HepG2 (cell line): ENCODE measurements around the gene CNTN4. TPM values are rescaled to one million over a fixed set of nuclear protein-coding genes. Genes with fewer than 3 reads are reported as not detected.

ENCODE experiments used
- ATAC-seq: fragments of 200-7000 bp; cut with Tn5 transposase; 3 replicates; pipeline ENCODE4 v1.9.1; 2020; ENCODE audit warnings: mild to moderate bottlenecking, moderate library complexity
- BruUV-seq: library from RNA; stranded (reverse); fragments of 400-500 nt; replicated peaks from 2 replicates; lab custom pipeline; 2021; lab: Mats Ljungman, UMichigan
- CTCF ChIA-PET: fragments of 300-600 bp; formaldehyde crosslinking; extraction: SDS; loops from one replicate; lab custom pipeline; 2021; ENCODE audit warnings: low total read pairs, inconsistent platforms, low intra/inter-chr PET ratio; lab: Yijun Ruan, JAX
- POLR2A ChIA-PET: fragments of 350-600 bp; sonication (Branson Sonifier 250); formaldehyde crosslinking; loops from one replicate; lab custom pipeline; 2020; ENCODE audit warnings: antibody characterized with exemption, inconsistent platforms; lab: Yijun Ruan, JAX
- DNase-seq: peaks from one replicate; pipeline ENCODE4 v3.0.0-alpha.2; 2015; ENCODE audit warnings: low spot score
- FAIRE-seq: peaks from 3 replicates; lab custom pipeline; 2011; peaks lifted over from hg19 to GRCh38; lab: Jason Lieb, UNC
- H2AFZ ChIP-seq: one replicate; pipeline ENCODE4 v1.6.1; 2011; ENCODE audit warnings: low read length, inconsistent platforms
- H3K27ac ChIP-seq: fragments of 300-600 bp; 3 replicates; pipeline ENCODE4 v1.8.0; 2011; ENCODE audit warnings: mixed run types, mild to moderate bottlenecking, mixed read lengths, low read length, inconsistent platforms; ENCODE audit not compliant: insufficient read depth; ENCODE audit errors: extremely low read length
- H3K27me3 ChIP-seq, 2 experiments: fragments of 200-600 bp in 1 of 2; 2 replicates in 1 of 2; 3 replicates in 1 of 2; pipeline versions ENCODE4 v1.6.0 to v1.8.0; 2011; ENCODE audit warnings: low read length in 2 of 2, mild to moderate bottlenecking in 2 of 2, moderate library complexity in 2 of 2, inconsistent platforms in 1 of 2; ENCODE audit not compliant: insufficient read depth in 2 of 2, control insufficient read depth in 1 of 2
- H3K36me3 ChIP-seq, 2 experiments: fragments of 200-600 bp in 1 of 2; replicated peaks in 1 of 2; 2 replicates in 1 of 2; 3 replicates in 1 of 2; pipeline versions ENCODE4 v1.5.1 to v1.8.0; 2011; ENCODE audit warnings: low read length in 2 of 2, inconsistent platforms in 1 of 2; ENCODE audit not compliant: insufficient read depth in 2 of 2, control insufficient read depth in 1 of 2
- H3K4me1 ChIP-seq: 2 replicates; pipeline ENCODE4 v1.5.1; 2012; ENCODE audit warnings: low read length, inconsistent platforms; ENCODE audit not compliant: insufficient read depth
- H3K4me2 ChIP-seq: 2 replicates; pipeline ENCODE4 v1.6.0; 2011; ENCODE audit warnings: low read depth, low read length, inconsistent platforms
- H3K4me3 ChIP-seq, 3 experiments: fragments of 200-600 bp in 1 of 3; sonication (generic), shearing (Covaris generic) in 1 of 3; replicated peaks in 1 of 3; 2 replicates each; pipeline ENCODE4 v1.5.1; 2011 to 2016; ENCODE audit warnings: low read length in 3 of 3, inconsistent platforms in 2 of 3, low read depth in 2 of 3, mild to moderate bottlenecking in 2 of 3, control low read depth in 1 of 3, mixed read lengths in 1 of 3; ENCODE audit not compliant: insufficient read depth in 1 of 3
- H3K79me2 ChIP-seq: one replicate; pipeline ENCODE4 v1.6.1; 2011; ENCODE audit warnings: low read length, inconsistent platforms; ENCODE audit not compliant: insufficient read depth
- H3K9ac ChIP-seq: 2 replicates; pipeline ENCODE4 v1.6.0; 2011; ENCODE audit warnings: mild to moderate bottlenecking, low read depth, low read length, inconsistent platforms; ENCODE audit not compliant: insufficient read depth
- H3K9me3 ChIP-seq: 2 replicates; pipeline ENCODE4 v1.5.1; 2012; ENCODE audit warnings: mild to moderate bottlenecking, low read length
- H4K20me1 ChIP-seq: 2 replicates; pipeline ENCODE4 v1.6.0; 2011; ENCODE audit warnings: inconsistent platforms, mild to moderate bottlenecking, low read length, moderate library complexity; ENCODE audit not compliant: insufficient read depth
- AGO1 ChIP-seq: fragments of 200-400 bp; formaldehyde crosslinking; IDR thresholded peaks from 2 replicates; pipeline ENCODE4 v1.6.1; 2017; ENCODE audit warnings: mild to moderate bottlenecking, low read depth, low read length, moderate library complexity; ENCODE audit not compliant: poor library complexity, severe bottlenecking
- ATF1 ChIP-seq: IDR thresholded peaks from 2 replicates; pipeline ENCODE4 v1.6.1; 2016; ENCODE audit warnings: mild to moderate bottlenecking, control low read depth
- ATF7-NPFF ChIP-seq: sonication (generic); formaldehyde crosslinking; IDR thresholded peaks from 2 replicates; pipeline ENCODE4 v1.8.1; 2023; ENCODE audit warnings: mild to moderate bottlenecking, low read depth, missing genetic modification reagents, moderate library complexity
- CENPBD1 ChIP-seq: sonication (generic); formaldehyde crosslinking; IDR thresholded peaks from 2 replicates; pipeline ENCODE4 v1.8.0; 2022; ENCODE audit warnings: missing genetic modification reagents, low read depth, mild to moderate bottlenecking, borderline replicate concordance
- GMEB1 ChIP-seq: sonication (generic); formaldehyde crosslinking; IDR thresholded peaks from 2 replicates; pipeline ENCODE4 v1.5.1; 2020; ENCODE audit warnings: missing genetic modification reagents, mild to moderate bottlenecking, borderline replicate concordance
- KLF13 ChIP-seq: sonication (generic); formaldehyde crosslinking; IDR thresholded peaks from 2 replicates; pipeline ENCODE4 v1.4.0; 2020; ENCODE audit warnings: mild to moderate bottlenecking, missing genetic modification reagents
- PCBP1 ChIP-seq: fragments of 200-400 bp; formaldehyde crosslinking; IDR thresholded peaks from 2 replicates; pipeline ENCODE4 v1.6.1; 2017; ENCODE audit warnings: mild to moderate bottlenecking, low read depth, low read length, borderline replicate concordance
- SETDB1 ChIP-seq: sonication (generic); formaldehyde crosslinking; IDR thresholded peaks from 2 replicates; pipeline ENCODE4 v1.5.1; 2020; ENCODE audit warnings: missing genetic modification reagents, mild to moderate bottlenecking, borderline replicate concordance
- TEAD3 ChIP-seq: optimal IDR thresholded peaks from 2 replicates; pipeline ENCODE3; 2016; ENCODE audit warnings: borderline replicate concordance
- TOPORS ChIP-seq: sonication (generic); formaldehyde crosslinking; IDR thresholded peaks from 2 replicates; pipeline ENCODE4 v1.8.0; 2023; ENCODE audit warnings: mild to moderate bottlenecking, missing genetic modification reagents
- ZNF124 ChIP-seq: sonication (generic); formaldehyde crosslinking; IDR thresholded peaks from 2 replicates; pipeline ENCODE4 v1.4.0; 2020; ENCODE audit warnings: missing genetic modification reagents
- ZNF180 ChIP-seq: sonication (generic); formaldehyde crosslinking; IDR thresholded peaks from 2 replicates; pipeline ENCODE4 v1.4.0; 2020; ENCODE audit warnings: low read depth, missing genetic modification reagents, borderline replicate concordance
- ZNF256 ChIP-seq: sonication (generic); formaldehyde crosslinking; conservative IDR thresholded peaks from 2 replicates; pipeline ENCODE4 v1.4.0; 2020; ENCODE audit warnings: missing genetic modification reagents
- ZNF772 ChIP-seq: sonication (generic); formaldehyde crosslinking; IDR thresholded peaks from 2 replicates; pipeline ENCODE4 v1.5.0; 2020; ENCODE audit warnings: mild to moderate bottlenecking, missing genetic modification reagents
- WGBS: methylation state at CpG from one replicate; pipeline ENCODE4 v1.1.6; 2017; ENCODE audit warnings: low lambda C conversion rate; 5-methylcytosine and 5-hydroxymethylcytosine counted together
- in situ Hi-C: cut with HindIII; loops from 2 replicates; pipeline ENCODE4 v1.10.0; 2017; ENCODE audit warnings: low pct_unique_long_range_greater_than_20kb; ENCODE audit not compliant: extremely low pct_ligation_motif_present
- intact Hi-C: fragments of 100-400 bp; cut with micrococcal nuclease; formaldehyde crosslinking; loops from one replicate; pipeline ENCODE4 v1.10.0; 2022; ENCODE audit not compliant: unreplicated experiment
- polyA plus RNA-seq, 8 experiments: library from polyadenylated mRNA; depleted of rRNA in 3 of 8; stranded (reverse) in 7 of 8; unstranded in 1 of 8; fragments of >200 nt; fragmentation: Illumina TruSeq in 4 of 8; extraction: Trizol in 4 of 8; gene quantifications; 2 replicates each; pipeline versions ENCODE4 v1.2.1 to v1.2.3, GENCODE V29; 2011 to 2016; ENCODE audit warnings: low read depth in 4 of 8, missing spikeins in 1 of 8, mixed read lengths in 1 of 8; ENCODE audit not compliant: insufficient read depth in 1 of 8
- total RNA-seq, 5 experiments: library from RNA; depleted of rRNA; stranded (reverse); fragments of >200 nt; fragmentation: Illumina TruSeq; extraction: Trizol; gene quantifications; 2 replicates each; pipeline ENCODE4 v1.2.3, GENCODE V29; 2016; ENCODE audit warnings: low read depth in 1 of 5
- TF ChIP-seq, protein P1 (sequence below): sonication (generic); formaldehyde crosslinking; IDR thresholded peaks from 2 replicates; pipeline ENCODE4 v1.9.0; 2021; ENCODE audit warnings: missing genetic modification reagents, mild to moderate bottlenecking, borderline replicate concordance
- TF ChIP-seq, protein P2 (sequence below): sonication (generic); formaldehyde crosslinking; IDR thresholded peaks from 2 replicates; pipeline ENCODE4 v1.4.0; 2020; ENCODE audit warnings: missing genetic modification reagents
- TF ChIP-seq, protein P3 (sequence below): sonication (generic); formaldehyde crosslinking; IDR thresholded peaks from 2 replicates; pipeline ENCODE4 v1.4.0; 2020; ENCODE audit warnings: mild to moderate bottlenecking, missing genetic modification reagents

Gene CNTN4
- total and polyA plus RNA-seq, 2 of the 13 experiments (the other 11 are each of a cell fraction or from before 2014, with no cell fraction given), result 0.01 to 0.13 TPM

DNA sequence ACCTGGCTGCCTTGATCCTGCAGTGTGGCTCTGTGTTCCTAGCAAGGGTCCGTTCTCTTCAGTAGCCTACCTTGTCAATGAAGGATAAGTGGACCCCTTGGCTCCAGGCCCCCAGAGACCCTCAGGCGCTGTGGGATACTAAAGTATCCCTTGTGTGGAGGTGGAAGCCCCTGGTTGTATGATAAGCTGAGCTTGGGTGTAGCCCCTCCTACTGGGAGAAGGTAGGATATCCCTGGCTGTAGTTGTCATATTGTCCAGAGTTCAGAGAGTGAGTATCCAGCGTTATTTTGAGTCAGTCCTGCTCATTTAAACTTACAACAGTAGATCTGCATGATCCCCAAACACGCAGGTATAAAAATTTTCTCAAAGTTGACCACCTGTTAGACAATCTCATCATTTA lies 496.8 kb downstream of the CNTN4 start:
- in situ Hi-C loops (no loop called here), intact Hi-C loops (no loop called here)
- Histone ChIP-seq H3K79me2 (no peaks in the 10 kb centered on the region), H3K36me3 (no peaks in the 10 kb centered on the region), H3K4me2 (no peak overlapping the region), H3K9me3 (no peaks in the 10 kb centered on the region), H3K4me1 (no peaks in the 10 kb centered on the region), H3K9ac (no peak overlapping the region), H4K20me1 (no peaks in the 10 kb centered on the region), H3K4me3 (no peak overlapping the region), H3K27ac (no peak overlapping the region), H3K27me3 (no peaks in the 10 kb centered on the region), H2AFZ (no peak overlapping the region)
- TF ChIP-seq ZNF124 (CRISPR knock-in tag), result no peak
- no peak for TF ChIP-seq TOPORS (CRISPR knock-in tag)
- no peak for TF ChIP-seq ZNF256 (CRISPR knock-in tag)
- TF ChIP-seq SETDB1, result no peak
- no peak for TF ChIP-seq TEAD3 (CRISPR knock-in tag)
- TF ChIP-seq, protein P1, sequence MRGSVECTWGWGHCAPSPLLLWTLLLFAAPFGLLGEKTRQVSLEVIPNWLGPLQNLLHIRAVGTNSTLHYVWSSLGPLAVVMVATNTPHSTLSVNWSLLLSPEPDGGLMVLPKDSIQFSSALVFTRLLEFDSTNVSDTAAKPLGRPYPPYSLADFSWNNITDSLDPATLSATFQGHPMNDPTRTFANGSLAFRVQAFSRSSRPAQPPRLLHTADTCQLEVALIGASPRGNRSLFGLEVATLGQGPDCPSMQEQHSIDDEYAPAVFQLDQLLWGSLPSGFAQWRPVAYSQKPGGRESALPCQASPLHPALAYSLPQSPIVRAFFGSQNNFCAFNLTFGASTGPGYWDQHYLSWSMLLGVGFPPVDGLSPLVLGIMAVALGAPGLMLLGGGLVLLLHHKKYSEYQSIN (CRISPR knock-in tag), result no peak
- no peak for TF ChIP-seq ATF7-NPFF
- TF ChIP-seq, protein P2, sequence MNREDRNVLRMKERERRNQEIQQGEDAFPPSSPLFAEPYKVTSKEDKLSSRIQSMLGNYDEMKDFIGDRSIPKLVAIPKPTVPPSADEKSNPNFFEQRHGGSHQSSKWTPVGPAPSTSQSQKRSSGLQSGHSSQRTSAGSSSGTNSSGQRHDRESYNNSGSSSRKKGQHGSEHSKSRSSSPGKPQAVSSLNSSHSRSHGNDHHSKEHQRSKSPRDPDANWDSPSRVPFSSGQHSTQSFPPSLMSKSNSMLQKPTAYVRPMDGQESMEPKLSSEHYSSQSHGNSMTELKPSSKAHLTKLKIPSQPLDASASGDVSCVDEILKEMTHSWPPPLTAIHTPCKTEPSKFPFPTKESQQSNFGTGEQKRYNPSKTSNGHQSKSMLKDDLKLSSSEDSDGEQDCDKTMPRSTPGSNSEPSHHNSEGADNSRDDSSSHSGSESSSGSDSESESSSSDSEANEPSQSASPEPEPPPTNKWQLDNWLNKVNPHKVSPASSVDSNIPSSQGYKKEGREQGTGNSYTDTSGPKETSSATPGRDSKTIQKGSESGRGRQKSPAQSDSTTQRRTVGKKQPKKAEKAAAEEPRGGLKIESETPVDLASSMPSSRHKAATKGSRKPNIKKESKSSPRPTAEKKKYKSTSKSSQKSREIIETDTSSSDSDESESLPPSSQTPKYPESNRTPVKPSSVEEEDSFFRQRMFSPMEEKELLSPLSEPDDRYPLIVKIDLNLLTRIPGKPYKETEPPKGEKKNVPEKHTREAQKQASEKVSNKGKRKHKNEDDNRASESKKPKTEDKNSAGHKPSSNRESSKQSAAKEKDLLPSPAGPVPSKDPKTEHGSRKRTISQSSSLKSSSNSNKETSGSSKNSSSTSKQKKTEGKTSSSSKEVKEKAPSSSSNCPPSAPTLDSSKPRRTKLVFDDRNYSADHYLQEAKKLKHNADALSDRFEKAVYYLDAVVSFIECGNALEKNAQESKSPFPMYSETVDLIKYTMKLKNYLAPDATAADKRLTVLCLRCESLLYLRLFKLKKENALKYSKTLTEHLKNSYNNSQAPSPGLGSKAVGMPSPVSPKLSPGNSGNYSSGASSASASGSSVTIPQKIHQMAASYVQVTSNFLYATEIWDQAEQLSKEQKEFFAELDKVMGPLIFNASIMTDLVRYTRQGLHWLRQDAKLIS (CRISPR knock-in tag), result no peak
- no peak for TF ChIP-seq PCBP1
- no peak for TF ChIP-seq GMEB1 (CRISPR knock-in tag)
- TF ChIP-seq KLF13 (CRISPR knock-in tag), result no peak
- no peak for TF ChIP-seq CENPBD1 (CRISPR knock-in tag)
- TF ChIP-seq, protein P3, sequence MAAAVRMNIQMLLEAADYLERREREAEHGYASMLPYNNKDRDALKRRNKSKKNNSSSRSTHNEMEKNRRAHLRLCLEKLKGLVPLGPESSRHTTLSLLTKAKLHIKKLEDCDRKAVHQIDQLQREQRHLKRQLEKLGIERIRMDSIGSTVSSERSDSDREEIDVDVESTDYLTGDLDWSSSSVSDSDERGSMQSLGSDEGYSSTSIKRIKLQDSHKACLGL (CRISPR knock-in tag), result no peak
- no peak for TF ChIP-seq AGO1
- TF ChIP-seq ATF1 (CRISPR knock-in tag), result no peak
- no peak for TF ChIP-seq ZNF772 (CRISPR knock-in tag)
- no peak for TF ChIP-seq ZNF180 (CRISPR knock-in tag)
- no peak for FAIRE-seq
- WGBS, result 5% methylated on average over 3 of the region's 4 CpGs
- CTCF ChIA-PET, result no interaction called here
- ATAC-seq, result no peak
- POLR2A ChIA-PET, result no interaction called here
- no TSS peak for BruUV-seq
- no peak for DNase-seq
